C4-2B (cell line): ENCODE results near the gene SLC26A4.

Experiments
- H3K27ac ChIP-seq: fragments of 450-650 bp; 2 replicates; pipeline ENCODE4 v1.5.1; 2017
- CTCF ChIP-seq: fragments of 450-650 bp; conservative IDR thresholded peaks from 2 replicates; pipeline ENCODE4 v1.5.1; 2017; ENCODE audit warnings: mild to moderate bottlenecking
- ZFX ChIP-seq: fragments of 450-650 bp; IDR thresholded peaks from 2 replicates; pipeline ENCODE4 v1.6.1; 2017

Gene SLC26A4

GRCh38 chr7:107723255-107723654 lies 62.6 kb downstream of the SLC26A4 start:
- no peak overlapping the region for H3K27ac ChIP-seq
- TF ChIP-seq ZFX (no peak), CTCF (no peak)

- no peak overlapping the region for H3K27ac ChIP-seq
- TF ChIP-seq CTCF (peak; percentile 87), ZFX (no peak)
Measured at GRCh38 chr7:107725138-107725740, 64.6 kb downstream of the SLC26A4 start.

- TF ChIP-seq CTCF: no peak
- TF ChIP-seq ZFX: no peak
- no peak overlapping the region for H3K27ac ChIP-seq
Measured at GRCh38 chr7:107726356-107727130, 65.9 kb downstream of the SLC26A4 start.

DNA sequence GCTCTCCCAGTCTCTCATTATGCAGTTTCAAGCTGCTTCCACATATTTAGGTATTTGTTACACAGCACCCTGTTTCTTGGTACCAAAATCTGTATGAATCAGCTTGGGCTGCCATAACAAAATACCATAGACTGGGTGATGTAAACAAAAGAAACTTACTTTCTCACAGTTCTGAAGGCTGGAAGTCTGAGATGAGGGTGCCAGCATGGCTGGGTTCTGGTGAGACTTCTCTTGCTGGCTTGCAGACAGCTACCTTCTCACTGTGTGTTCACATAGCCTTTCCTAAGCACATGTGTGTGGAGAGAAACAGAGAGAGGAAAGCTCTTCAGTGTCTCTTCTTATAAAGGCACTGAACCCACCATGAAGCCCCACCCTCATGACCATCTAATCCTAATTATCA lies 67.6 kb downstream of the SLC26A4 start:
- TF ChIP-seq ZFX (no peak), CTCF (no peak)
- H3K27ac ChIP-seq: no peak overlapping the region

DNA sequence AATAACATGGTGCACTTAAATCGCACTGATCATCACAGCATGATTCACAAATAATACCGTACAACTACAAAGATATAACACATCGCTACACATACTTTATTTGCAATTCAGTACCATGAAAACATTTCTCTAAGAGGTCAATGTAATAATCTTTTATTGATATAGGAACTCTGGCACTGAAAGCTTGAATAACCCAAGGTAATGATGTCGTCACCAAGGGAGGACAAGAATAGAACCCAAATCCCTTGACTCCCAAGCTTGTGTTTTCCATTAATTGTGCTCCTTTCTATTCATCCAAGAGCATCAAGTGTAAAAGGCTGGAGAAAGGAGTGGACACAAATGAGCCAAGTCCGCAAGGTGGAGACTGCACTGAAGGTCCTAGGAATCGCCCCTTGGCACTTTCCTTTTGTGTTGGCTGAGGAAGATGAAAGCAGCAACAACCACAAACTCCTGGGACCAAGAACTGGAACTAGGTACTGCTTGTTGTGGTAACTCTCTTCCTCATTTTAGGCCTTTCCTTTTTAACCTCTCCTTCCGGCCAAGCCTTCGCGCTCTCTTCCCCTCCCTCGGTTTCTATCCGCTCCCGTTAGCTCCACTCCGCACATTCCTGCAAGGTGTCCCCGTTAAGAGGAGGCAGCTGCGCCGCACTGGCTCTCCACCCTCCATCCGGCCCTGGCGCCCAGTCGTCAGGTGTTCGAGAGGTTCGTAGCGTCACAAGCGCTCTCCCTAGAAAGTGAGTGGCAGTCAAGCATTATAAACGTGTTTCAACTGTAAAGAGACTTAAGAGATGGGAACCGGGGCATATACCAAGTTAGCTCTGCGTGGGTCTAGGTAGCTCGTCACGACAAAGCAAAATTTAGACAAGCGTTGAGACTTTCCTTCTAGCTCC lies 82.3 kb downstream of the SLC26A4 start:
- peak overlapping the region; percentile 88 for H3K27ac ChIP-seq
- TF ChIP-seq CTCF (no peak), ZFX (no peak)

DNA sequence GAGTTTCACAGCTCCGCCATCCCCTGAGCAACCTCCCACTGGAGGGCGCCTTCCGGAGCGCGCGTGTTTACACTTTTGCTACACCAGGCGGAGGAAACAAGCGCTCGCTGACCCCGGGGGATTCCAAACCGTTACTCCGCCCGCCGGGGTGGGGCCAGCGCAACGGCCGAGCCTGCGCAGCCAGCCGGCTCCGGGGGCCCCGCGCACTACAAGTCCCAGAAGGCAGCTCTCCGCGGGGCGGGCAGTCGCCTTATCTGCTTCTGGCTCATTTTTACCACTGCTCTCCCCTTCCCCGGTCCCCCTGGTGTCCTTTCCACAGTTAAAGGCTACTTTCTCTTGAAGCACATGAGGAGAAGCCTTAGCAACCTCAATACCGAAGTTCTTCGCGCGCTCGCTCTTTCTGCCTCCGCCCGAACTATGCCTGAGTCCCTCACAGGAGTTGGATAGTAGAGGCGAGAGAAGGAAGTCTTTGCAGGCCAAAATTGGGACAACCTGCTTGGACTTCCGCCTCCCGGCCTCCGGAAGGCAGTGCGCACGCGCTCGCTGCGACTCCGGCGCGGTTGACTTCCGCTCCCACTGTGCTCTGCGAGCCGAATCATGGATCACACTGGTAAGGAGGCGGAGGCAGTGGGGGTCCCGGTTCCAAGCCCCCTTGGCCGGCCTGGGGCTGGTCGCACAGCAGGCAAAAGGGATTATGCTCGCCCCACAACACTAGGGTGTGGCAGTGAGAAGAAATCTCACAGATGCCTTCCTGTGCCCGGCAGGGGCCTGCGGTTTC lies 83.1 kb downstream of the SLC26A4 start, which contains the start of gene CBLL1:
Gene CBLL1 (plus strand): TSS at position 576 of the 778 bp plus-strand sequence. CDS start 22 bp downstream, at position 598.
- peak within 1 kb of the TSS; percentile 88 for H3K27ac ChIP-seq
- TF ChIP-seq ZFX: peak; percentile 98
- TF ChIP-seq CTCF: peak; percentile 93
